LoVo (cell line): Measurements from ENCODE around the gene RBM33.

Source experiments
- DNase-seq: peaks from one replicate; pipeline ENCODE4 v3.0.0-alpha.2; 2016; ENCODE audit warnings: low spot score

The RBM33 gene

DNA sequence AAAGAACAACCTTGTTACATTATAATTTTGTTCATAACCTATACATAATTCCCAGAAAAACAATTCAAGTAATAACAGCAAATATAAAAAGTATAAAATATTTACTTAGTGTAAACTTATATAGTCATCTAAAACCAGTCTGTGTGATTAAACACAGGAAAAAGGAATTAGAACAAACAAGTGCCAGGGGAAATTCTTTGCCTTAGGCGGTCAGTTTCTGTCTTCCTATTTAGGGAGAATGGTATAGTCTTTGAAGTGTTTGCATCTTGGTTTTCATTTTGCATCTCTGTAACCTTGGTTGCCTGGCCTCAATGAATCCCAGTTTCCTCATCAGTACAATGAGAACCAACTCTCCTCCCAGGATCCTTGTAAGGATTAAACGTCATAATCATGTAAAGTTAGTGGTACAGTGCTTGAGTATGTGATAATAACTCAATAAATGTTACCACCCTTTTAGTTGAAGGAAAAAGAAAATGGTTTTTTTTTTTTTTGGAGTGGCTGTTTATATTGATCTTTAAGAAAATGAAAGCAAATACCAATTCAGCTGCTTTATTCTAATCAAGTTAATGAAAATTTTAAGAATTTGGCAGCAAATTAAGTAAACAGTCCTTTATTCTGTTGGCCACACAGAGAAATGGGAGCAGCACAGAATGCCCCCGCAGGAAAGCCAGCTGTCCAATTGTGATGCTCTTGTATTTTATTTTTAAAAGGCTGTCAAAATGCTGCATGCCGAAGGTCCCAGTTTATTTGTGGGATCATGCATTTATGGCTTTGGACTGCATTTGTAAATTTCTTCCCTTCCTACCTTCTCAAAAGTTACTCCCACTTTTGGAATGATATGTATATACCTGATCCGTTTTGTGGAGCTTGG is 106.0 kb downstream of the RBM33 start:
- no peak for DNase-seq

DNA sequence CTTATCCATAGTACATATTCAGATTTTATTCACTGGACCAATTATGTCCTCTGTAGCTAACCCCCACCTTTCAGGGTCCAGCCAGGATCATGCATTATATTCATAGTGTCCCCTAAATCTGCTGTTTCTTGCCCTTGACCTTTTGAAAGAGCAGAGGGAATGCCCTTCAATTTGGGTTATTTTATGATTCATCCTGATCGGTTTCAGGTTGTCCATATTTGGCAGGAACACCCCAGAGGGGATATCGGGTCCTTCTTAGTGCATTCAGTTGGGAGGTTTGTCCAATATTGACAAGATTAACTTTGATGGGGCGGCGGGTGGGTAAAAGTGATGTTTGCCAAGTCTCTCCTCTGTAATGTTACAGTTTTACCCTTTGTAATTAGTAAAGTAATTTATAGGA is 106.9 kb downstream of the RBM33 start:
- DNase-seq = no peak

GRCh38 chr7:155752756-155753445 is 108.4 kb downstream of the RBM33 start:
- DNase-seq = no peak

GRCh38 chr7:155753446-155753965 is 109.0 kb downstream of the RBM33 start:
- no peak for DNase-seq

GRCh38 chr7:155754165-155754564 is 109.7 kb downstream of the RBM33 start:
- DNase-seq = no peak

DNA sequence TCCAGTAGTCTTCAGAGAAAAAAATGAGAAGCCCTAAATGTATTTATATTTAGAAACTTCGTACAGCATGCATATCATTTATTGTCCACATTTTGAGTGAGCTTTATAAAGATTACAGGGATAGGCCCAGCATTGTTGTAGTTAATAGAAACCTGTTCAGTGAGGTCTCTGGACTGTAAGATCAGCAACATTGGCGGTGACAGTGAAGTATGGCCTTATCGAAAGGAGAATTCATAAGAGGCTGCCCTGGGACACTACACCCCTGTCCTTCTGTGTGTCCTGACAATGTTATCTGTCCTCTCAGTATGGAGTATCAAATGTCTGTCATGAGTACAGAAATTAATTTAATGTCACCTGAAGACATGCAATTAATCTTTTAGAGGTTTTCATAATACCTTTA is 110.6 kb downstream of the RBM33 start:
- no peak for DNase-seq

DNA sequence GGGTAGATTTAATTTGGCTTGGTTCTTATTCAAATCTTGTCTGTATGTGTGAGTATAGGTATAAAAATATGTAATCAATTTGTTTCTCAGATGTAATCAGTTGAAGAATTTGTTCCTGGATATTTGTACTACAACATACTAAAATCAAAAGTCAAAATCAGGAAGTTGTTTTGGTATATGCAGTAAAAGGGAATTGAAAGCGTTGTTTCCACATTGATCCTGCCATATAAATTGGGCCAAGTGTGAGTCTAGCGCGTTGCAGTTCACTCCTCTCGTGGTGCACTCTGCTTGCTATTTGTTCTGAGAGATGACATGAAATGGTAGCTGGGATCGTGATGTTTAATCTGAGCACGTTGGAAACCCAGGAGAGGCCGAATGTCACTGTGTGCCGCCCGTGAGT is 111.9 kb downstream of the RBM33 start:
- no peak for DNase-seq

GRCh38 chr7:155758348-155758747 is 113.9 kb downstream of the RBM33 start:
- no peak for DNase-seq

GRCh38 chr7:155759740-155760430 is 115.4 kb downstream of the RBM33 start:
- no peak for DNase-seq

- no peak for DNase-seq
Observed at GRCh38 chr7:155761162-155761561, 116.7 kb downstream of the RBM33 start.

GRCh38 chr7:155762036-155762435 is 117.6 kb downstream of the RBM33 start:
- no peak for DNase-seq

GRCh38 chr7:155762655-155763054 is 118.2 kb downstream of the RBM33 start:
- DNase-seq = no peak

DNA sequence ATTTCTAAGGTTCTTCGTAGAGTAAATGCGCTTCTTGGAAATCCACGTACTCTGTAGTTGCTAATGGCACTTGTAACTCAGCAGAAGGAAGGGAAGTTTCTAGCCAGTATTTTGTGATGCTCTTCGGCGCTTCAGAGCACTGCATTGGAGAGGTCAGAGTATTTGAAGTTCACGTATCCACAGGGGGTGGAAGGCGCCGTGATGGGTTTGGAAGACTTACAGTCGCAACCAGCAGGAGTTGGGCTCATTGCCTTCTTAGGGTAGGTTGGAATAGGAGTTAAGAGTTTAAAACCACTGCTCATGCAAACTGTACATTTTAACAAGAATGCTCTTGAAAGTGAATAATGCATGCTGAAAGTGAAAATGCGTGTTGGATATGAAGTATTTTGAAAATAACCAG is 118.7 kb downstream of the RBM33 start:
- no peak for DNase-seq

- no peak for DNase-seq
Observed at GRCh38 chr7:155763691-155764437, 119.4 kb downstream of the RBM33 start.

GRCh38 chr7:155764438-155764793 is 120.0 kb downstream of the RBM33 start:
- DNase-seq = no peak

GRCh38 chr7:155765458-155765857 is 121.0 kb downstream of the RBM33 start:
- DNase-seq = no peak

DNA sequence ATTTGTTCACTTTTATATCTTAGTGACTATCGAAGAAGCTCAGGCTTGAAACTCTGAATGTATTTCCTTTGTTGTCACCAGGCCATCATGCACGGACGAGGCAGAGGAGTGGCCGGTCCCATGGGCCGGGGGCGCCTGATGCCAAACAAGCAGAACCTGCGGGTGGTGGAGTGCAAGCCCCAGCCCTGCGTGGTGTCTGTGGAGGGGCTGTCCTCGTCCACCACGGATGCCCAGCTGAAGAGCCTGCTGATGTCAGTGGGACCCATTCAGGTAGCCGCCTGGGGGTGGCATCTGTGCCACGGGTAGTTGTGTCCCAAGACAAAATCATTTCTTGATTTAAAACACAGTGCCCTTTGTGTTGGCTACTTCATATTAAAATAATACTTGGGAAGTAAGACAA is 121.9 kb downstream of the RBM33 start:
- no peak for DNase-seq

DNA sequence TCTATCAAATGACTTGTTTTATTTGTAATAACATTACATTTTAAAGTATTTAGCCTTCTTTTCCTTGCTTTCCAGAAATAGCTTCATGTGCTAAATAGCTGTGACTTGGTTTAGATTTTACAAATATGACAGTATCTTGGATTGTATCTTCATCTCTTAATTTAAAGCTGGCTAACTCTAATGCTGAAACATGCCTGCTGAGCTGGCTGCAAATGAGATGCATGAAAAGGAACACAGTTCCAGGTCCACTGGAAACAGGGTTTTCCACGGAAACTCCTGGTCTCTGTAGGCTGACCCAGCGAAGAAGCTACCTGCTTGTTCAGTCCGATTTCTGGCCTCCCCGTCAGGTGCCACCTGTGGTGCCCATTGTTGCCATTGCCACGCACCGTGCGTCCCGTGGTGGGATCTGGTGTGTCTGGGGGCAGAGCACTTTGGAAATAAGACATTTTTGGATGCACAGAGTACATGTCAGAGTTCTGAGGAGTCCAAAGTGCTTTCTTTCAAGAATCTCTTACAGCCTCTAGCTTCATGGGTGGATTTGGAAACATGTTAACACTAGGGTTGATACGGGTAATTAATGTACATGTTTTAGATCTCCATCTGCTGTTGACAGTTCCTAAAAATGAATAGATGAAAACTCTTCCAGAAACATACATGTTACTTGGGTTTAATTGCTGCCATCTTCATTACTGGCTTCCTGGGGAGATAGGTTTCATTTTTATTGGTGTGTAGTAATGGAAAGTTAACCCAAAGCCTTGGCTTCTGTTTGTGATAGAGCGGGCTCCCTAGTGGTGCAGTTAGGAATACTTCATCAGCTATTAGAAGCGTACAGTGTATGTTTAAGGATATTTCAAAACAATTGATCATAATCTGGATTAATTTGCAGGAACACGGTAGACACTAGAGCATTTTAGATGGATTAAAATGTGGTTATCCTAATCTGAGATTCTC is 122.8 kb downstream of the RBM33 start:
- DNase-seq = no peak

GRCh38 chr7:155769701-155770100 is 125.2 kb downstream of the RBM33 start:
- no peak for DNase-seq

- no peak for DNase-seq
Observed at GRCh38 chr7:155770241-155770640, 125.8 kb downstream of the RBM33 start.

- no peak for DNase-seq
Observed at GRCh38 chr7:155773531-155773930, 129.1 kb downstream of the RBM33 start.
